GM12878 (cell line): ENCODE data around the gene TOR2A. TPM values are rescaled to one million over a fixed set of nuclear protein-coding genes. Genes with fewer than 3 reads are reported as not detected.

ENCODE experiments used
- ATAC-seq: fragments of 200-7000 bp; cut with Tn5 transposase; 3 replicates; pipeline ENCODE4 v1.9.1; 2020; ENCODE audit warnings: mild to moderate bottlenecking, moderate library complexity
- BruUV-seq: library from RNA; stranded (reverse); fragments of 400-500 nt; replicated peaks from 2 replicates; lab custom pipeline; 2021; lab: Mats Ljungman, UMichigan
- CTCF ChIA-PET: fragments of 300-600 bp; sonication (Branson Sonifier 250); formaldehyde crosslinking; extraction: SDS; loops from one replicate; lab custom pipeline; 2021; ENCODE audit warnings: inconsistent platforms; lab: Yijun Ruan, JAX
- POLR2A ChIA-PET: fragments of 350-600 bp; formaldehyde crosslinking; extraction: SDS; loops from one replicate; lab custom pipeline; 2021; ENCODE audit warnings: inconsistent platforms; lab: Charles Lee
- RAD21 ChIA-PET: fragments of 300-600 bp; sonication (Branson Sonifier 250); formaldehyde crosslinking; loops from one replicate; lab custom pipeline; 2023; ENCODE audit warnings: antibody characterized with exemption; ENCODE audit not compliant: unreplicated experiment; lab: Charles Lee
- SMC1A ChIA-PET: fragments of 300-600 bp; sonication (Branson Sonifier 250); formaldehyde crosslinking; loops from one replicate; lab custom pipeline; 2023; ENCODE audit not compliant: unreplicated experiment, uncharacterized antibody; lab: Charles Lee
- DNase-seq: peaks from one replicate; pipeline ENCODE4 v3.0.0-alpha.2; 2011; ENCODE audit warnings: low read depth, low spot score
- FAIRE-seq: peaks from 3 replicates; lab custom pipeline; 2011; peaks lifted over from hg19 to GRCh38; lab: Jason Lieb, UNC
- H2AFZ ChIP-seq: 2 replicates; pipeline ENCODE4 v1.6.0; 2011; ENCODE audit warnings: low read depth, low read length, control low read depth; ENCODE audit not compliant: control insufficient read depth
- H3K27ac ChIP-seq: 2 replicates; pipeline ENCODE4 v1.5.1; 2011; ENCODE audit warnings: control low read depth; ENCODE audit not compliant: control insufficient read depth, insufficient read depth
- H3K27me3 ChIP-seq, 2 experiments: replicated peaks in 1 of 2; 2 replicates each; pipeline versions ENCODE4 v1.6.0 to v1.6.1; 2011; ENCODE audit warnings: low read length in 1 of 2; ENCODE audit not compliant: control insufficient read depth in 2 of 2, insufficient read depth in 2 of 2
- H3K36me3 ChIP-seq, 2 experiments: 2 replicates each; pipeline ENCODE4 v1.5.1; 2011; ENCODE audit warnings: low read length in 1 of 2; ENCODE audit not compliant: control insufficient read depth in 2 of 2, insufficient read depth in 2 of 2
- H3K4me1 ChIP-seq: 2 replicates; pipeline ENCODE4 v1.6.1; 2011; ENCODE audit warnings: mild to moderate bottlenecking, low read length, moderate library complexity, mixed read lengths; ENCODE audit not compliant: control insufficient read depth, insufficient read depth
- H3K4me2 ChIP-seq: 2 replicates; pipeline ENCODE4 v1.6.0; 2011; ENCODE audit warnings: control low read depth; ENCODE audit not compliant: control insufficient read depth, insufficient read depth
- H3K4me3 ChIP-seq: fragments of 200-600 bp; sonication (generic); 2 replicates; pipeline ENCODE4 v1.5.1; 2016
- H3K79me2 ChIP-seq: 2 replicates; pipeline ENCODE4 v1.6.0; 2011; ENCODE audit warnings: low read length; ENCODE audit not compliant: control insufficient read depth, insufficient read depth
- H3K9ac ChIP-seq: 2 replicates; pipeline ENCODE4 v1.8.0; 2011; ENCODE audit warnings: low read length, control low read depth, mixed read lengths; ENCODE audit not compliant: control insufficient read depth, insufficient read depth
- H3K9me3 ChIP-seq: replicated peaks from 3 replicates; pipeline ENCODE4 v1.5.1; 2011; ENCODE audit warnings: mild to moderate bottlenecking, low read length; ENCODE audit not compliant: control insufficient read depth, insufficient read depth
- H4K20me1 ChIP-seq: 2 replicates; pipeline ENCODE4 v1.6.0; 2011; ENCODE audit not compliant: control insufficient read depth, insufficient read depth
- BMI1 ChIP-seq: fragments of 450-650 bp; IDR thresholded peaks from 2 replicates; pipeline ENCODE4 v1.6.1; 2016; ENCODE audit warnings: mild to moderate bottlenecking, moderate library complexity, borderline replicate concordance
- CBX5 ChIP-seq: sonication (generic); IDR thresholded peaks from 2 replicates; pipeline ENCODE4 v1.6.1; 2016; ENCODE audit warnings: low read depth, moderate library complexity, mild to moderate bottlenecking, inconsistent platforms
- ESRRA ChIP-seq: IDR thresholded peaks from 2 replicates; pipeline ENCODE4 v1.6.1; 2012; ENCODE audit warnings: mild to moderate bottlenecking, low read length, improper control_type of control experiment
- IKZF2 ChIP-seq, 2 experiments: fragments of 450-650 bp; IDR thresholded peaks; 2 replicates each; pipeline ENCODE4 v1.6.1; 2017; ENCODE audit warnings: mild to moderate bottlenecking in 2 of 2, moderate library complexity in 2 of 2
- JUND ChIP-seq: IDR thresholded peaks from 2 replicates; pipeline ENCODE4 v1.6.1; 2012; ENCODE audit warnings: low read depth, mild to moderate bottlenecking, low read length, improper control_type of control experiment, moderate library complexity
- MXI1 ChIP-seq: fragments of 150-350 bp; IDR thresholded peaks from 2 replicates; pipeline ENCODE4 v1.6.1; 2011; ENCODE audit warnings: low read depth, mild to moderate bottlenecking, inconsistent platforms, low read length, improper control_type of control experiment
- NFXL1 ChIP-seq: fragments of 450-650 bp; IDR thresholded peaks from 2 replicates; pipeline ENCODE4 v1.6.1; 2017; ENCODE audit warnings: antibody characterized with exemption, mild to moderate bottlenecking, borderline replicate concordance
- NR2F1 ChIP-seq: fragments of 450-650 bp; conservative IDR thresholded peaks from 2 replicates; pipeline ENCODE4 v1.6.1; 2017; ENCODE audit warnings: mild to moderate bottlenecking
- RB1 ChIP-seq: fragments of 450-650 bp; formaldehyde crosslinking; IDR thresholded peaks from 2 replicates; pipeline ENCODE4 v1.6.1; 2017; ENCODE audit warnings: mild to moderate bottlenecking, borderline replicate concordance
- RBBP5 ChIP-seq: fragments of 200-600 bp; sonication (generic); conservative IDR thresholded peaks from 2 replicates; pipeline ENCODE4 v1.6.1; 2016
- RCOR1 ChIP-seq: conservative IDR thresholded peaks from 2 replicates; pipeline ENCODE4 v1.6.1; 2012; ENCODE audit warnings: low read depth, low read length, improper control_type of control experiment
- SMC3 ChIP-seq: IDR thresholded peaks from 2 replicates; pipeline ENCODE4 v1.6.1; 2011; ENCODE audit warnings: low read length, improper control_type of control experiment, borderline replicate concordance
- SPI1 ChIP-seq: IDR thresholded peaks from 2 replicates; pipeline ENCODE4 v1.6.1; 2011; ENCODE audit warnings: low read depth, mild to moderate bottlenecking, low read length, moderate library complexity, borderline replicate concordance; ENCODE audit not compliant: insufficient read depth
- STAT3 ChIP-seq: IDR thresholded peaks from 2 replicates; pipeline ENCODE4 v1.6.1; 2011; ENCODE audit warnings: low read depth, low read length, improper control_type of control experiment
- ZSCAN29 ChIP-seq: fragments of 450-650 bp; IDR thresholded peaks from 2 replicates; pipeline ENCODE4 v1.6.1; 2017; ENCODE audit warnings: mild to moderate bottlenecking, moderate library complexity
- ZZZ3 ChIP-seq: IDR thresholded peaks from 2 replicates; pipeline ENCODE4 v1.6.1; 2011; ENCODE audit warnings: low read depth; ENCODE audit not compliant: control insufficient read depth, insufficient read length
- WGBS: methylation state at CpG from one replicate; pipeline ENCODE4 v1.1.6; 2016; ENCODE audit warnings: low lambda C conversion rate; ENCODE audit not compliant: insufficient replicate concordance, insufficient coverage; ENCODE audit errors: missing lambda C conversion rate; 5-methylcytosine and 5-hydroxymethylcytosine counted together
- in situ Hi-C: fragments of 300-500 bp; cut with MboI; formaldehyde crosslinking; loops from 9 replicates; pipeline ENCODE4 v1.14.3; 2018; ENCODE audit warnings: mixed read lengths
- intact Hi-C: fragments of 100-400 bp; cut with micrococcal nuclease; formaldehyde crosslinking; loops from one replicate; pipeline ENCODE4 v1.14.2; 2022; ENCODE audit not compliant: unreplicated experiment
- polyA plus RNA-seq, 11 experiments: library from polyadenylated mRNA; depleted of rRNA in 4 of 11; unstranded in 6 of 11; stranded (reverse) in 5 of 11; fragments of >200 nt; fragmentation: Nextera tagmentation in 4 of 11; fragmentation: Illumina TruSeq in 1 of 11; extraction: Ambion mirVana in 4 of 11; extraction: Trizol in 1 of 11; gene quantifications; 1 replicate in 1 of 11; 2 replicates in 10 of 11; pipeline versions ENCODE4 v1.2.1 to v1.2.3, GENCODE V29; 2011 to 2016; ENCODE audit warnings: inconsistent platforms in 2 of 11, missing spikeins in 2 of 11, low read depth in 1 of 11
- total RNA-seq, 4 experiments: library from RNA; depleted of rRNA in 3 of 4; stranded (reverse); fragments of >200 nt in 3 of 4; fragmentation: Illumina TruSeq in 1 of 4; extraction: Trizol in 1 of 4; gene quantifications; 2 replicates each; pipeline versions ENCODE4 v1.2.1 to v1.2.3, GENCODE V29; 2013 to 2021
- TF ChIP-seq, protein P1 (sequence below): fragments of 450-650 bp; IDR thresholded peaks from 2 replicates; pipeline ENCODE4 v1.6.1; 2016; ENCODE audit warnings: mild to moderate bottlenecking, moderate library complexity, borderline replicate concordance
- TF ChIP-seq, protein P2 (sequence below): IDR thresholded peaks from 2 replicates; pipeline ENCODE4 v1.6.1; 2012; ENCODE audit warnings: low read depth, low read length, improper control_type of control experiment
- TF ChIP-seq, protein P3 (sequence below): fragments of 450-650 bp; IDR thresholded peaks from 2 replicates; pipeline ENCODE4 v1.6.1; 2016; ENCODE audit warnings: mild to moderate bottlenecking

The TOR2A gene
- total and polyA plus RNA-seq, 10 of the 15 experiments (the other 5 are each of a cell fraction or from before 2014, with no cell fraction given) = 0.52 to 23.7 (median 8.5) TPM

DNA sequence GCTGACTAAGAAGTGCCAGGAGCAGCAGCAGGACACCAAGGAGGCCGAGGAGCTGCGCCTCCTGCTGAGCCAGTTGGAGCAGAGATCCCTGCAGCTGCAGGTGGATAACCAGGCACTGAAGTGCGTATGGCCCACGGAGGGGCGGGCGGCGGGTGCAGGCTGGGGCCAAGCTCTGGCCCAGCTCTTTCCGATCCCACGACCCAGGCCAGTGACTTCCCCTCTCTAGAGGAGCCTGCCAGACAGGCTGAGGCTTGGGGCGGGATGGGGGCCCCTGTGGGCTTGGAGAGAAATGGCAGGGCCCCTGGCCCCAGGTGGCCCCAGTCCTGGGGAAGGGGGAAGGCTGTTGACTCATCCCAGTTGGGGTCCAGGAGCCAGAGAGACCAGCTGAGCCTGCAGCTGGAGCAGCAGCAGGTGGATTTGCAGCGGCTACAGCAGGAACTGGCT is 23.2 kb downstream of the TOR2A start:
- Histone ChIP-seq H3K27me3 (no peaks in the 10 kb centered on the region), H3K36me3 (no peaks in the 10 kb centered on the region; a peak in 1 of 4 replicates), H3K27ac (no peak overlapping the region), H3K79me2 (no peaks in the 10 kb centered on the region), H2AFZ (no peak overlapping the region), H4K20me1 (no peaks in the 10 kb centered on the region), H3K9ac (no peak overlapping the region), H3K4me3 (no peak overlapping the region), H3K4me1 (peaks cover 6% of the 10 kb centered on the region; the same call in 1 of the 2 replicates), H3K4me2 (no peak overlapping the region), H3K9me3 (no peaks in the 10 kb centered on the region; the same call in 2 of the 3 replicates)
- ChIA-PET POLR2A (no interaction called here), RAD21 (no interaction called here), CTCF (interaction anchor here (1.1 kb wide), 1 partner anchor 199 kb away, joined by 3 read pairs; no protein-coding TSS in a partner anchor), SMC1A (no interaction called here)
- DNase-seq = no peak
- in situ Hi-C loops = no loop called here
- ATAC-seq = no peak
- intact Hi-C loops = no loop called here
- no TSS peak for BruUV-seq
- 93% methylated on average over 11 of the region's 11 CpGs for WGBS
- no peak for FAIRE-seq
- TF ChIP-seq SPI1 (no peak), CBX5 (no peak), IKZF2 (IDR thresholded peaks at IDR 0.05) (no peak), ZZZ3 (no peak), RCOR1 (no peak), JUND (no peak), ZSCAN29 (no peak), ESRRA (no peak), STAT3 (no peak), BMI1 (no peak), SMC3 (no peak), RB1 (no peak), MXI1 (no peak), NR2F1 (no peak), RBBP5 (no peak), NFXL1 (no peak)
- TF ChIP-seq, protein P1, sequence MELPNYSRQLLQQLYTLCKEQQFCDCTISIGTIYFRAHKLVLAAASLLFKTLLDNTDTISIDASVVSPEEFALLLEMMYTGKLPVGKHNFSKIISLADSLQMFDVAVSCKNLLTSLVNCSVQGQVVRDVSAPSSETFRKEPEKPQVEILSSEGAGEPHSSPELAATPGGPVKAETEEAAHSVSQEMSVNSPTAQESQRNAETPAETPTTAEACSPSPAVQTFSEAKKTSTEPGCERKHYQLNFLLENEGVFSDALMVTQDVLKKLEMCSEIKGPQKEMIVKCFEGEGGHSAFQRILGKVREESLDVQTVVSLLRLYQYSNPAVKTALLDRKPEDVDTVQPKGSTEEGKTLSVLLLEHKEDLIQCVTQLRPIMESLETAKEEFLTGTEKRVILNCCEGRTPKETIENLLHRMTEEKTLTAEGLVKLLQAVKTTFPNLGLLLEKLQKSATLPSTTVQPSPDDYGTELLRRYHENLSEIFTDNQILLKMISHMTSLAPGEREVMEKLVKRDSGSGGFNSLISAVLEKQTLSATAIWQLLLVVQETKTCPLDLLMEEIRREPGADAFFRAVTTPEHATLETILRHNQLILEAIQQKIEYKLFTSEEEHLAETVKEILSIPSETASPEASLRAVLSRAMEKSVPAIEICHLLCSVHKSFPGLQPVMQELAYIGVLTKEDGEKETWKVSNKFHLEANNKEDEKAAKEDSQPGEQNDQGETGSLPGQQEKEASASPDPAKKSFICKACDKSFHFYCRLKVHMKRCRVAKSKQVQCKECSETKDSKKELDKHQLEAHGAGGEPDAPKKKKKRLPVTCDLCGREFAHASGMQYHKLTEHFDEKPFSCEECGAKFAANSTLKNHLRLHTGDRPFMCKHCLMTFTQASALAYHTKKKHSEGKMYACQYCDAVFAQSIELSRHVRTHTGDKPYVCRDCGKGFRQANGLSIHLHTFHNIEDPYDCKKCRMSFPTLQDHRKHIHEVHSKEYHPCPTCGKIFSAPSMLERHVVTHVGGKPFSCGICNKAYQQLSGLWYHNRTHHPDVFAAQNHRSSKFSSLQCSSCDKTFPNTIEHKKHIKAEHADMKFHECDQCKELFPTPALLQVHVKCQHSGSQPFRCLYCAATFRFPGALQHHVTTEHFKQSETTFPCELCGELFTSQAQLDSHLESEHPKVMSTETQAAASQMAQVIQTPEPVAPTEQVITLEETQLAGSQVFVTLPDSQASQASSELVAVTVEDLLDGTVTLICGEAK = no peak
- TF ChIP-seq, protein P2, sequence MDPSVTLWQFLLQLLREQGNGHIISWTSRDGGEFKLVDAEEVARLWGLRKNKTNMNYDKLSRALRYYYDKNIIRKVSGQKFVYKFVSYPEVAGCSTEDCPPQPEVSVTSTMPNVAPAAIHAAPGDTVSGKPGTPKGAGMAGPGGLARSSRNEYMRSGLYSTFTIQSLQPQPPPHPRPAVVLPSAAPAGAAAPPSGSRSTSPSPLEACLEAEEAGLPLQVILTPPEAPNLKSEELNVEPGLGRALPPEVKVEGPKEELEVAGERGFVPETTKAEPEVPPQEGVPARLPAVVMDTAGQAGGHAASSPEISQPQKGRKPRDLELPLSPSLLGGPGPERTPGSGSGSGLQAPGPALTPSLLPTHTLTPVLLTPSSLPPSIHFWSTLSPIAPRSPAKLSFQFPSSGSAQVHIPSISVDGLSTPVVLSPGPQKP = no peak
- TF ChIP-seq, protein P3, sequence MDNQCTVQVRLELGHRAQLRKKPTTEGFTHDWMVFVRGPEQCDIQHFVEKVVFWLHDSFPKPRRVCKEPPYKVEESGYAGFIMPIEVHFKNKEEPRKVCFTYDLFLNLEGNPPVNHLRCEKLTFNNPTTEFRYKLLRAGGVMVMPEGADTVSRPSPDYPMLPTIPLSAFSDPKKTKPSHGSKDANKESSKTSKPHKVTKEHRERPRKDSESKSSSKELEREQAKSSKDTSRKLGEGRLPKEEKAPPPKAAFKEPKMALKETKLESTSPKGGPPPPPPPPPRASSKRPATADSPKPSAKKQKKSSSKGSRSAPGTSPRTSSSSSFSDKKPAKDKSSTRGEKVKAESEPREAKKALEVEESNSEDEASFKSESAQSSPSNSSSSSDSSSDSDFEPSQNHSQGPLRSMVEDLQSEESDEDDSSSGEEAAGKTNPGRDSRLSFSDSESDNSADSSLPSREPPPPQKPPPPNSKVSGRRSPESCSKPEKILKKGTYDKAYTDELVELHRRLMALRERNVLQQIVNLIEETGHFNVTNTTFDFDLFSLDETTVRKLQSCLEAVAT = no peak
